ENCODE measurements around the gene OTUD5. TPM values are rescaled to one million over a fixed set of nuclear protein-coding genes. Genes with fewer than 3 reads are reported as not detected.

Gene OTUD5
- total RNA-seq, 4 donors from 2014 or later = 39.9 to 53.9 (median 48.5) TPM

- TF ChIP-seq EP300 (IDR thresholded peaks at IDR 0.05) = no peak
- TF ChIP-seq CTCF (IDR thresholded peaks at IDR 0.05) = no peak
- no peak for TF ChIP-seq POLR2AphosphoS5 (IDR thresholded peaks at IDR 0.05)
- no peak for TF ChIP-seq POLR2A (IDR thresholded peaks at IDR 0.05; ENCODE audit: low read depth)
- Histone ChIP-seq H3K27me3 (no peaks in the 10 kb centered on the region), H3K27ac (replicated peaks in 1 of 4) (no peak overlapping the region), H3K9me3 (no peaks in the 10 kb centered on the region), H3K36me3 (peaks cover 9 to 56% (median 46%) of the 10 kb centered on the region in 4 donors), H3K4me3 (no peak overlapping the region), H3K4me1 (peaks cover 0 to 10% (median 9%) of the 10 kb centered on the region in 4 donors)
- intact Hi-C loops (cut with DNase I) = no loop called here
- DNase-seq (ENCODE audit: extremely low spot score) = no peak
- WGBS = 94% methylated on average over 5 of the region's 5 CpGs
These were observed 33.1 kb downstream of the OTUD5 start for GRCh38 chrX:48924270-48924669.

- intact Hi-C loops (cut with DNase I) = no loop called here
These were observed 33.6 kb downstream of the OTUD5 start for GRCh38 chrX:48923771-48924170.

GRCh38 chrX:48920718-48921104 lies 36.7 kb downstream of the OTUD5 start:
- intact Hi-C loops (cut with DNase I) = no loop called here

More at GRCh38 chrX:48923771-48924170, 33.6 kb downstream of the OTUD5 start:
- no peaks in the 10 kb centered on the region for H3K27me3 ChIP-seq
- TF ChIP-seq POLR2A (IDR thresholded peaks at IDR 0.05; ENCODE audit: low read depth) (no peak), CTCF (IDR thresholded peaks at IDR 0.05) (no peak), EP300 (IDR thresholded peaks at IDR 0.05) (no peak), POLR2AphosphoS5 (IDR thresholded peaks at IDR 0.05) (no peak)
- H3K27ac ChIP-seq (replicated peaks in 1 of 4) = no peak overlapping the region
- H3K4me1 ChIP-seq = peaks cover 0 to 12% (median 11%) of the 10 kb centered on the region in 4 donors
- WGBS = 77% methylated on average over 3 of the region's 13 CpGs
- peaks cover 9 to 56% (median 46%) of the 10 kb centered on the region in 4 donors for H3K36me3 ChIP-seq
- H3K4me3 ChIP-seq = no peak overlapping the region
- no peaks in the 10 kb centered on the region for H3K9me3 ChIP-seq
- no peak for DNase-seq (ENCODE audit: extremely low spot score)

GRCh38 chrX:48919947-48920717 lies 37.3 kb downstream of the OTUD5 start:
- Histone ChIP-seq H3K36me3 (peaks cover 9 to 37% (median 34%) of the 10 kb centered on the region in 4 donors), H3K4me1 (peaks cover 3 to 32% (median 28%) of the 10 kb centered on the region in 4 donors), H3K4me3 (no peak overlapping the region), H3K9me3 (no peaks in the 10 kb centered on the region), H3K27me3 (no peaks in the 10 kb centered on the region), H3K27ac (replicated peaks in 1 of 4) (peak overlapping the region; percentile 82 to 92 (median 86))
- TF ChIP-seq CTCF (IDR thresholded peaks at IDR 0.05) (no peak), EP300 (IDR thresholded peaks at IDR 0.05) (no peak), POLR2A (IDR thresholded peaks at IDR 0.05; ENCODE audit: low read depth) (no peak), POLR2AphosphoS5 (IDR thresholded peaks at IDR 0.05) (no peak)
- intact Hi-C loops (cut with DNase I) = no loop called here
- 52% methylated on average over 7 of the region's 8 CpGs for WGBS
- no peak for DNase-seq (ENCODE audit: extremely low spot score)

More at GRCh38 chrX:48920718-48921104, 36.7 kb downstream of the OTUD5 start:
- Histone ChIP-seq H3K4me1 (peaks cover 3 to 32% (median 28%) of the 10 kb centered on the region in 4 donors), H3K27ac (replicated peaks in 1 of 4) (no peak overlapping the region), H3K4me3 (no peak overlapping the region), H3K27me3 (no peaks in the 10 kb centered on the region), H3K9me3 (no peaks in the 10 kb centered on the region), H3K36me3 (peaks cover 9 to 40% (median 38%) of the 10 kb centered on the region in 4 donors)
- DNase-seq (ENCODE audit: extremely low spot score) = no peak
- TF ChIP-seq POLR2A (IDR thresholded peaks at IDR 0.05; ENCODE audit: low read depth) (no peak), POLR2AphosphoS5 (IDR thresholded peaks at IDR 0.05) (no peak), EP300 (IDR thresholded peaks at IDR 0.05) (no peak), CTCF (IDR thresholded peaks at IDR 0.05) (no peak)
- 78% methylated on average over 4 of the region's 4 CpGs for WGBS

Measured in esophagus muscularis mucosa (tissue), 4 donors.